GM13977 (cell line): Measurements from ENCODE around the gene TNFAIP2.

ENCODE experiments used
- DNase-seq: peaks from one replicate; pipeline ENCODE4 v3.0.0; 2012; ENCODE audit warnings: low spot score
- CTCF ChIP-seq: IDR thresholded peaks from 2 replicates; pipeline ENCODE4 v1.5.1; 2012; ENCODE audit warnings: mild to moderate bottlenecking, control low read depth; ENCODE audit not compliant: insufficient read depth; ENCODE audit errors: extremely low read depth, missing control alignments
- in situ Hi-C: fragments of 300-500 bp; cut with MboI; formaldehyde crosslinking; loops from one replicate; pipeline ENCODE4 v1.12.0; 2022; ENCODE audit warnings: low sequenced_read_pairs, low pct_unique_long_range_greater_than_20kb, mixed read lengths, inconsistent platforms; ENCODE audit not compliant: unreplicated experiment

Gene TNFAIP2

GRCh38 chr14:103142026-103142425 is 18.8 kb downstream of the TNFAIP2 start:
- no peak for DNase-seq
- in situ Hi-C loops: no loop called here
- no peak for TF ChIP-seq CTCF

- in situ Hi-C loops: no loop called here
- no peak for TF ChIP-seq CTCF
- no peak for DNase-seq
Measured at GRCh38 chr14:103142721-103143302, 19.6 kb downstream of the TNFAIP2 start.

GRCh38 chr14:103143506-103143905 is 20.2 kb downstream of the TNFAIP2 start:
- in situ Hi-C loops: no loop called here
- DNase-seq: no peak
- no peak for TF ChIP-seq CTCF

GRCh38 chr14:103144085-103144484 is 20.8 kb downstream of the TNFAIP2 start:
- TF ChIP-seq CTCF: no peak
- DNase-seq: no peak
- in situ Hi-C loops: no loop called here

GRCh38 chr14:103146141-103146709 is 23.0 kb downstream of the TNFAIP2 start:
- DNase-seq: no peak
- in situ Hi-C loops: no loop called here

More at GRCh38 chr14:103146141-103146709, 23.0 kb downstream of the TNFAIP2 start:
- TF ChIP-seq CTCF: no peak
